ENCODE results near the gene CDC42EP2.

CDC42EP2 gene

DNA sequence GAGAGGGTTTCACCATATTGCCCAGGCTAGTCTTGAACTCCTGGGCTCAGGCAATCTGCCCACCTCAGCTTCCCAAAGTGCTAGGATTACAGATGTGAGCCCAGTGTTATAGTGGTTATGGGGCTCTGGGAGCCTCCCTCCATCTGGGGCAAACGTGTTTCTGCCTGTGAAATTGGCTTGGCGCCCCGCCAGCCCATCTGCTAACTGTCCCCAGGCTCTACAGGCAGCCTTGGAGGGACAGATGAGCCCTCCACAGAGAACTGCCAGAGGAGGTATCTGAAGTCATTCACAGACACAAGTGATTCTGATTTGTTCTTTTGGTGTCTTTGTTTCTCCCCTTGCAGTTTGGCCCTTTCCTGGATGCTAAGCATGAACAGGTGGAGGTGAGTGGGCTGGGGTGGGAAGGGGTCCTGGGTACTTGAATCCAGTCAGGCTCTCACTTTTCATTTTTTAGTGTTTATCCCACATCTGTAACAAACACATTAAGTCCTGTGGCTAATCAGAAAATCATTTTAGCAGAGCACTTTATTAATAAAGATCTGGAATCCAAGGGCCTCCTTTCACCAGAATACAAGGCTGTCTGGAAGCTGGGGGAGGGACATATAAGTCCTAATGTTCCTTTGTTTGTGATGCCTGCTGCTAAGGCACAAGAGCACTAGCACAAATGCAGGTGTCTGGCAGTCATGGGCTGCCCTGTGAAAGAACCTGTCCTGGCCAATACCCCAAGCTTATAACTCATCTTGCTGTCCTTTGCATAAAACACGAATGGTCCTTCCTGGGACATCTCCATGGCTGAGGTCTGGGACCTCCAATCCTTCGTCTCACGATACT lies 25.7 kb upstream of the CDC42EP2 start:
- in situ Hi-C loops (cut with HindIII; ENCODE audit: low sequenced_read_pairs) = no loop called here
- TF ChIP-seq, protein P1, sequence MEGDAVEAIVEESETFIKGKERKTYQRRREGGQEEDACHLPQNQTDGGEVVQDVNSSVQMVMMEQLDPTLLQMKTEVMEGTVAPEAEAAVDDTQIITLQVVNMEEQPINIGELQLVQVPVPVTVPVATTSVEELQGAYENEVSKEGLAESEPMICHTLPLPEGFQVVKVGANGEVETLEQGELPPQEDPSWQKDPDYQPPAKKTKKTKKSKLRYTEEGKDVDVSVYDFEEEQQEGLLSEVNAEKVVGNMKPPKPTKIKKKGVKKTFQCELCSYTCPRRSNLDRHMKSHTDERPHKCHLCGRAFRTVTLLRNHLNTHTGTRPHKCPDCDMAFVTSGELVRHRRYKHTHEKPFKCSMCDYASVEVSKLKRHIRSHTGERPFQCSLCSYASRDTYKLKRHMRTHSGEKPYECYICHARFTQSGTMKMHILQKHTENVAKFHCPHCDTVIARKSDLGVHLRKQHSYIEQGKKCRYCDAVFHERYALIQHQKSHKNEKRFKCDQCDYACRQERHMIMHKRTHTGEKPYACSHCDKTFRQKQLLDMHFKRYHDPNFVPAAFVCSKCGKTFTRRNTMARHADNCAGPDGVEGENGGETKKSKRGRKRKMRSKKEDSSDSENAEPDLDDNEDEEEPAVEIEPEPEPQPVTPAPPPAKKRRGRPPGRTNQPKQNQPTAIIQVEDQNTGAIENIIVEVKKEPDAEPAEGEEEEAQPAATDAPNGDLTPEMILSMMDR (IDR thresholded peaks at IDR 0.05; ENCODE audit: low read depth, low read length, missing control alignments) = no peak
- no peak for DNase-seq (ENCODE audit: low read depth)
- no peak overlapping the region for H3K4me3 ChIP-seq (ENCODE audit: low read depth, low read length)

DNA sequence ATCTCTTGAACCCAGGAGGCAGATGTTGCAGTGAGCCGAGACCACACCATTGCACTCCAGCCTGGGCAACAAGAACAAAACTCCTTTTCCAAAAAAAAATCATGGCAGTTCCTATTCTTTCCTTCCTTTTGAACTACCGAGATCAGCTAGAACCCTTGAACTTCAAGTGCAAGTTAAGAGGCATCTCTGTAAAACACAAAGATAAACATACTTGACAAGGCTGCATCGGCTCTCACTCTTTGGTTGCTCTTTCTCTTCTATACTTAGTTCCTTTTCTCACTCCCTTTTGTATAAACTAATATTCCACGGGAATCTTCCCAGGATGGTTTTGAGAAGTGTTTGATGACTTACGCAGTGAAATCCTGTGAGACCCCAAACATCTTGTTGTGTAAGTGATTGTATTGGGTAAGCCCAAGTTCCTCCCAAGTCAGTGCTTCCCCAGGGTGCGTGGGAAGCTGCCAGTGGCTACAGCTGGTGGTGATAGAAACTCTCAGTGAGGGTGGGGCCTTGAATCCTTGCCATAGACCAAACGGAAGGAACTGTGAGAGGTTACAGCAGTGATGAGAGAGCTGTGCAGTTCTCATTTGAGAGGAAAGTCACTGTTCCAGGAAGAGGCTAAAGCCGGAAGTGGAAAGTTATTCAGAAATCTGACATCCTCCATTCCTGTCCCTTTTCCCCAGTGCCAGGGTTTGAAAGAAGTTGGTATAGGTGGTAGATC lies 24.1 kb upstream of the CDC42EP2 start:
- TF ChIP-seq, protein P1 (IDR thresholded peaks at IDR 0.05; ENCODE audit: low read depth, low read length, missing control alignments) = no peak
- in situ Hi-C loops (cut with HindIII; ENCODE audit: low sequenced_read_pairs) = no loop called here
- no peak overlapping the region for H3K4me3 ChIP-seq (ENCODE audit: low read depth, low read length)
- peak; percentile 85 for DNase-seq (ENCODE audit: low read depth)

DNA sequence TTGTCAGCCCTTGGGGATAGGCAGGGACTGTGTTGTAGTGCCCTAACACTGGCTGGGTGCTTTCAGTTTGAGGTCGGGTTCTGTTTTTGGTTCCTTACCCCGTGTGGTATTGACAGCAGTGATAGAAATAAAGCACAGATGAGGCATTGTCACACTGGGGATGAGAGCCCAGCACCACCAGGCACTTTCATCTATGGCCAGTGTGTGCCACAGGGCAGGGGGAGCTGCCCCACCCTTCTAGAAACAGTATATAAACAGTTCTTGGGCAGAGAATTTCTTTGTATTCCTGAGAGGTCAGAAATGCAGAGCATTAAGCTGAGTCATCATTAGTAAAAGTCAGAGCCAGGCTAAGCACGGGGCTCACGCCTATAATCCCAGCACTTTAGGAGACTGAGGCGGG lies 23.1 kb upstream of the CDC42EP2 start:
- in situ Hi-C loops (cut with HindIII; ENCODE audit: low sequenced_read_pairs) = no loop called here
- no peak overlapping the region for H3K4me3 ChIP-seq (ENCODE audit: low read depth, low read length)
- DNase-seq (ENCODE audit: low read depth) = no peak
- TF ChIP-seq, protein P1 (IDR thresholded peaks at IDR 0.05; ENCODE audit: low read depth, low read length, missing control alignments) = no peak

DNA sequence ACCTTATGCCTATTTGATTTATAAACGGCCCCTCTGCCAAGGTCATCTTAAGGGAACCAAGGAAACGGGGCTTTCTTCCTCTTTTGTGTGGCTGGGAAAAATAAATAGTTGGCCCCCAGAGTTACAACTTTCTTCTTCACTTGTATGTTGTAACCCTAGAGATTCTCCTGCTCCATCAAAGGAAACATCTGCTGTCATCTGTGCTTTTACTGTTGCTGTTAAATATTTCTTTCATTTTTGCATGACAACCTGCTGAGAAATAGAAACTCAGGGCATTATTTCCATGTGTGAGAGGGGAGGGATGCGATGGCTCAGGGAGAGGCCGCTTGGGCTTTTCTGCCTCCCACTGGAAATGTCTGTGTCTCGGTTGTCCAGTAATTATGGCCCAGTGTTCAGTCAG lies 21.8 kb upstream of the CDC42EP2 start:
- TF ChIP-seq, protein P1 (IDR thresholded peaks at IDR 0.05; ENCODE audit: low read depth, low read length, missing control alignments) = no peak
- in situ Hi-C loops (cut with HindIII; ENCODE audit: low sequenced_read_pairs) = no loop called here
- H3K4me3 ChIP-seq (ENCODE audit: low read depth, low read length) = no peak overlapping the region
- DNase-seq (ENCODE audit: low read depth) = no peak

DNA sequence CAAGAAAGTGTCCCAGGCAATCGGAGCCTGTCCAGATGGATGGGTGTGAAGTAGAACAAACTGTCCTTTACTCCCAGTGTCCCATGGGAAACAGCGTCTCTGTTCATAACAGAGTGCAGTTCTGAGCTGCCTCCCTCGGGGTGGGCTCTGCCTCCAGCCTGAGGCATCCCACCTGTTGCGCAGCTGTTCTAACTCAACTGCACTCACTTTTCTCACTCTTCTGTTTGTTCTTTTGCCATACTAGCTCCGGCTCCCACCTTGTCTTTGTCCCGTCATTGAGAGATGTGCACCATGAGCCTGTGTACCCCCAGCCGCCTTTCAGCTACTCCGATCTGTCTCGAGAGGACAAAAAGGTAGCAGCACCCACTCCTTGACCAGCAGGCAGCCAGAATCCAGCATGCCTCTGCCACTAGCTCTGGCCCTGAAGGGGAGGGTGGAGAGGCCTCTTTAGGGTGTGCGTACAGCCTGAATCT lies 20.7 kb upstream of the CDC42EP2 start:
- TF ChIP-seq, protein P1 (IDR thresholded peaks at IDR 0.05; ENCODE audit: low read depth, low read length, missing control alignments) = no peak
- in situ Hi-C loops (cut with HindIII; ENCODE audit: low sequenced_read_pairs) = no loop called here
- no peak overlapping the region for H3K4me3 ChIP-seq (ENCODE audit: low read depth, low read length)
- DNase-seq (ENCODE audit: low read depth) = no peak

DNA sequence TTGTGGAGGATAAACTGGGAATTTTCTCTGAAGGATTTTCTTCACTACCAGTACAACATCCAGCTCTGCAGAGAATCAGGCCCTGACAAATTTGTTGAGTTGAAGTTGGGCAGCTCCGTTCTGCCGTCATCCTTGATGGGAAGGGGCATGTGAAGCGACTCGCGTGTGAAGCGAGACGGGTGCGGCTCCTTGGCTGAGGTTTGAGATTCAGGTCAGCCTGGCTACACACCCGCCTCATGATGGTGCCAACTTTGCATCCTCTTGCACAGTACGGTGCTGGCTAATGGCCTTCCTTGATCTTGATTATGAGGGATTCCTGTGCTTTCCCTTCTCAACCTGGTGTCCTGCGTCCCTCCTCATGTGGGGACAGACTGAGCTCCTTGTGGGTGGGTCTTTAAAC lies 19.7 kb upstream of the CDC42EP2 start:
- no peak overlapping the region for H3K4me3 ChIP-seq (ENCODE audit: low read depth, low read length)
- TF ChIP-seq, protein P1 (IDR thresholded peaks at IDR 0.05; ENCODE audit: low read depth, low read length, missing control alignments) = no peak
- in situ Hi-C loops (cut with HindIII; ENCODE audit: low sequenced_read_pairs) = no loop called here
- no peak for DNase-seq (ENCODE audit: low read depth)
